GM21529 (cell line): Measurements from ENCODE around the gene HS6ST2.
"Not testable (repeated sequence)": the region's sequence is repeated elsewhere in the genome, so short reads cannot be mapped to it uniquely, and the experiment has no call there.

ENCODE experiments used
- ATAC-seq: cut with Tn5 transposase; IDR thresholded peaks from one replicate; pipeline ENCODE4 v1.9.1; 2021; ENCODE audit not compliant: unreplicated experiment

HS6ST2 gene

GRCh38 chrX:132958091-132958703 is at the start of gene HS6ST2:
TSS of gene HS6ST2 (minus strand) at chrX:132958629.
- no peak for ATAC-seq

- ATAC-seq = no peak
These were observed 49.0 kb upstream of the HS6ST2 start for GRCh38 chrX:133007458-133007857.

GRCh38 chrX:133005616-133006015 is 47.2 kb upstream of the HS6ST2 start:
- ATAC-seq = no peak

- ATAC-seq = no peak
These were observed 46.6 kb upstream of the HS6ST2 start for GRCh38 chrX:133005042-133005441.

- no peak for ATAC-seq
These were observed 40.8 kb upstream of the HS6ST2 start for GRCh38 chrX:132999209-132999608.

- no peak for ATAC-seq
These were observed 32.4 kb upstream of the HS6ST2 start for GRCh38 chrX:132990835-132991234.

GRCh38 chrX:132986556-132986955 is 28.1 kb upstream of the HS6ST2 start:
- ATAC-seq = no peak

- no peak for ATAC-seq
These were observed 25.7 kb upstream of the HS6ST2 start for GRCh38 chrX:132984058-132984650.

GRCh38 chrX:132983496-132983895 is 25.1 kb upstream of the HS6ST2 start:
- ATAC-seq = no peak

GRCh38 chrX:132980035-132980434 is 21.6 kb upstream of the HS6ST2 start:
- ATAC-seq = not testable (repeated sequence)

- ATAC-seq = no peak
These were observed 10.0 kb upstream of the HS6ST2 start for GRCh38 chrX:132968296-132968949.

GRCh38 chrX:132967049-132967448 is 8.6 kb upstream of the HS6ST2 start:
- ATAC-seq = no peak

GRCh38 chrX:132965461-132965860 is 7.0 kb upstream of the HS6ST2 start:
- ATAC-seq = no peak

GRCh38 chrX:132961511-132961910 is 3.1 kb upstream of the HS6ST2 start:
- no peak for ATAC-seq

GRCh38 chrX:132957211-132958090 is 978 bp downstream of the HS6ST2 start:
- no peak for ATAC-seq

- ATAC-seq = no peak
These were observed 1.8 kb downstream of the HS6ST2 start for GRCh38 chrX:132956421-132957210.

- ATAC-seq = no peak
These were observed 2.7 kb downstream of the HS6ST2 start for GRCh38 chrX:132955690-132956089.

GRCh38 chrX:132954323-132954722 is 4.1 kb downstream of the HS6ST2 start:
- ATAC-seq = no peak

- ATAC-seq = no peak
These were observed 5.1 kb downstream of the HS6ST2 start for GRCh38 chrX:132953354-132953753.

GRCh38 chrX:132948648-132949260 is 9.7 kb downstream of the HS6ST2 start:
- ATAC-seq = no peak
